KOPT-K1 (cell line): ENCODE results near the gene CAMTA1.

ENCODE experiments used
- H3K27ac ChIP-seq: fragments of 200-600 bp; sonication (generic); 2 replicates; pipeline ENCODE4 v1.5.1; 2016; ENCODE audit warnings: antibody characterized with exemption, mild to moderate bottlenecking, low read depth, low read length; ENCODE audit not compliant: poor library complexity, severe bottlenecking
- H3K36me3 ChIP-seq: fragments of 200-600 bp; sonication (generic); 2 replicates; pipeline ENCODE4 v1.5.1; 2017; ENCODE audit warnings: antibody characterized with exemption, mild to moderate bottlenecking, low read length, moderate library complexity; ENCODE audit not compliant: insufficient read depth
- H3K9me3 ChIP-seq: fragments of 200-600 bp; sonication (generic); 2 replicates; pipeline ENCODE4 v1.5.1; 2017; ENCODE audit warnings: antibody characterized with exemption, low read length, mild to moderate bottlenecking; ENCODE audit not compliant: insufficient read depth, poor library complexity, severe bottlenecking

CAMTA1 gene

DNA sequence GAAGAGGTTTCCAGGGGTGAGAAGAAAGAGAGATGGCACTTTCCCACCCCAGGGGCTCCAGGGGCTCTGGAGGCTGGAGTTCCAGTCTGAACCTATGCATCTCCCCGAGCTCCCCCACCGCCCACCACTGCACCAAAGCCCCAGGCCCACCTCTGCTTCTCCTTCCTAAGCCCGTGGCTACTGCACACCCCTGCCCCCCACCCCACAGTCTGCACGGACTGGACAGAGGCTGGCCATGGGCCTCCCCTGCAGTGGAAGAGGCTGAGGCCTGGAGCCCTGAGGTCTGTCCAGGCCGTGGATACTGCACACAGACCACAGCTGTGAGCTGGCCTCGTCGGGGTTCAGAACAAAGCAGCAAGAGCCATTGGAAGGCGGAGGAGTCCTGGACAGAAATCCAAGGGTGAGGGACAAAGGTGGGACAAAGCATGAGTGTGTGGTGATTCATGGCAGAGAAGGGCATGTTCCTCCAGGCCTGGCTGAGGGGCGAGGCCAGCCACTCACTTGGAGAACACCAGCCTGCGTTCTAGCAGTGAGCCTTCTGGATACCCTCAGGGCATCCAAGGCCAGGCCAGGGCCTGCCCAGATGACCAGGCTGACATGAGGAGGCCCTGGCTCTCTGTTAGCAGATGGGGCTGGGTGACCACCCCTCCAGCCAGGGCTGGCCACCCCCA is 741.1 kb downstream of the CAMTA1 start:
- no peaks in the 10 kb centered on the region for H3K36me3 ChIP-seq
- no peaks in the 10 kb centered on the region for H3K9me3 ChIP-seq
- H3K27ac ChIP-seq: no peak overlapping the region

DNA sequence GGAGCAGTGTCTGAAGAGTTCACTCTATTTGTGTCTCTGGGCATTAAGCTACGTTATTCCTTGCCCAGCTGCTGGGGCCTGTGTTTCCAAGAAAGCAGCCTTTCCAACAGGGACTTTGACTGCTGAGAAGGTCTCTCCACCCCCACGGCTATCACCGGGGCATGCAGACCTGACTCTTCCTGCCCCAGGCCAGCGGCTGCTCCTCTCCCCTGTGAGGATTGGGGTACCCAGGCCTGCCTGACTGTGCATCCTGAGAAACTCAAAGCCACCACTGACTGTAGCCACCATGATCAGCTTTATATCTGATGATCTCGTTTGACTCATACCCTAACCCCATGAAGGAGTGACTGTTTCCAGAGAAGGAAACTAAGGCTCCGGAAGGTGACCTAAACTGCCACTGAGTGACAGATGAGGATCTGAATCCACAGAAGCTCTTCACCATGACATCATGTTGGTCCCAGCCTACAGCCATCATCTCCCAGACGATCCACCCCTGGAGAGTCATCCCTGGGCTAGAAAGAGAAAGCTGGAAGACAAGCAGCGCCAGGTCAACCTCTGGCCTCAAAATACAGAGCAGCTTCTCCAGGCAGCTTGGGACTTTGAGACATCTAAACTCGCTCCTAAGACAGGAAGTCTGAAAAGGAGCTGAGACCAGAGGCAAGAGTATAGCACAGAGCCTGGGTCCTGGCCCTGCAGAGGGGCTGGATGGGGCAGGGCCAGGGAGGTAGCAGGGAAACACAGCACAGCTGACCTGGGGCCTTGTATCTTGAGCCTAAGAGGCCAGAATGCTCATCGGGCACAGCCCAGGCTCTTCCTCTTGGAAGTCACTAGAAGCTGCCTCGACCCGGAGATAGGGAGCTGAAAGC is 741.8 kb downstream of the CAMTA1 start:
- no peaks in the 10 kb centered on the region for H3K9me3 ChIP-seq
- H3K27ac ChIP-seq: no peak overlapping the region
- no peaks in the 10 kb centered on the region for H3K36me3 ChIP-seq

DNA sequence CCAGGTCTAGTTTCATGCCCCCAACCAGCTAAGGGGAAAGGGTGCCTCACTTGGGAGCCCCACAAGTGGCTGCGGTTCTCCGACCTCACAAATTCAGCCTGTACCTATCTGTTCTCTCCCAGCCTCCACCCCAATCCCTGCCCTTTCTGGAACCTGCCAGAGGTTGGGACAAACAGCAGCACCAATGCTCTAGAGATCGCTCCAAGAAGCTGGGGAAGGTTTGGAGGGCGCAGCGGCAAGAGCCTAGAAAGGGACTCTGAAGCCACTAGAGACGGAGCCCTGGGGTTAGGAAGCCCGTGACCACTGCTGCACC is 742.4 kb downstream of the CAMTA1 start:
- no peaks in the 10 kb centered on the region for H3K36me3 ChIP-seq
- no peaks in the 10 kb centered on the region for H3K9me3 ChIP-seq
- H3K27ac ChIP-seq: no peak overlapping the region

GRCh38 chr1:7528386-7529198 is 743.3 kb downstream of the CAMTA1 start:
- Histone ChIP-seq H3K27ac (no peak overlapping the region), H3K9me3 (no peaks in the 10 kb centered on the region), H3K36me3 (no peaks in the 10 kb centered on the region)

DNA sequence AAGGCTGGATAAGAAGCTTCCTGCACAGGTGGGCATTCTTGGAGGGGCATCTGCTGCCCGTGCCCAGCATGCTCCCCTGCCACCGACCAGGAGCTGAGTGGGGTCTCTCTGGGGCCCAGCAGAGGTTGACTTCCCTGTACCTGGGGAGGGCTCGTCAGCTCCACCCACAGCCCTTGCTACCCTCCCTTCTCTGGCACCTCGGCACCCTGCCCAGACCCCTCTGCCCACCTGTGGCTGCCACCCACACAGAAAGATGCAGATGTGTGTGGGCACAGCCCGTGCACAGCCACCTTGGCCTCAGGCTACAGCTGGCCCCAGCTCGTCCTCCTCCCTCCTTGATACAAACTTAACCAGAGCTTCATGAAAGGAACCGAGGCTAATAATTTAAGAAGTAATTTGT is 744.7 kb downstream of the CAMTA1 start:
- Histone ChIP-seq H3K36me3 (no peaks in the 10 kb centered on the region), H3K27ac (no peak overlapping the region), H3K9me3 (no peaks in the 10 kb centered on the region)

DNA sequence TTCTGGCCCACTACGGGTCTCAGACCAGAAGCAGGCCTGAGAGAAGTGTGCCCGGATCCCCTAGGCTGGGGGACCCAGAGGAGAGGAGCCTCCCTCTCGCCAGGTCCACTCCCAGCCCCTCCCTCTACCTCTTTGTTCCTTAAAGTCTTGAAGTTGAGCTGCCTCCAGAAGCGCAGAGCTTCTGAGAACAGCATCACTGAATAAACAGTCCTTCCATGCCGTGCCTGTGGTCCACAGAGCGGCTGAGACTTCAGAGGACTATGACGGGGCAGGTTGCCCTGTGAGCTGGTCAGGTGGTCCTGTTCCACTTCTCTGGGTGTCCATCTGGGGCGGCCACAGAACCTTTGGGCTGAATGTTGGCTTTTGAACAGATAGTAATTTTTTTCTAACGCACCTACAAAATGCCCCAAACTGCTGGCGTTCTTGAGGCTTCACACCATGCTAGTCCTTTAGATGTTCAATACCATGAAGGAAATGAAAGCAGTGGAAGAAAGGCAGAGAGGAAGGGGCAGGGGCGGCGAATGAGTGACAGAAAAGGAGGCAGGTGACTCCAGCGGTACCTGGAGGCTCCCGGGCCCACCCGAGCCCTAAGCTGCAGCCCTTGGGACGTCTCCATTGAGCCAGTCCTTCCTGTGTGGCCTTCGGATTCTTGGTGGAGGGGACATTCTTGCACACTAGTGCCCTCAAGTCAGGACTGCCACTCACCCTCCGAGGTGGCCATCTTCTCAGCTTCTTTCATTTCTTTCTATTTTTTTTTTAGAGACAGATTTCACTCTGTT is 746.5 kb downstream of the CAMTA1 start:
- Histone ChIP-seq H3K27ac (no peak overlapping the region), H3K36me3 (no peaks in the 10 kb centered on the region), H3K9me3 (no peaks in the 10 kb centered on the region)

GRCh38 chr1:7533006-7533405 is 747.8 kb downstream of the CAMTA1 start:
- Histone ChIP-seq H3K9me3 (no peaks in the 10 kb centered on the region), H3K27ac (no peak overlapping the region), H3K36me3 (no peaks in the 10 kb centered on the region)

- Histone ChIP-seq H3K27ac (no peak overlapping the region), H3K36me3 (no peaks in the 10 kb centered on the region), H3K9me3 (no peaks in the 10 kb centered on the region)
Observed at GRCh38 chr1:7534061-7534825, 749.0 kb downstream of the CAMTA1 start.

GRCh38 chr1:7535016-7535415 is 749.8 kb downstream of the CAMTA1 start:
- H3K9me3 ChIP-seq: no peaks in the 10 kb centered on the region
- no peaks in the 10 kb centered on the region for H3K36me3 ChIP-seq
- H3K27ac ChIP-seq: no peak overlapping the region

DNA sequence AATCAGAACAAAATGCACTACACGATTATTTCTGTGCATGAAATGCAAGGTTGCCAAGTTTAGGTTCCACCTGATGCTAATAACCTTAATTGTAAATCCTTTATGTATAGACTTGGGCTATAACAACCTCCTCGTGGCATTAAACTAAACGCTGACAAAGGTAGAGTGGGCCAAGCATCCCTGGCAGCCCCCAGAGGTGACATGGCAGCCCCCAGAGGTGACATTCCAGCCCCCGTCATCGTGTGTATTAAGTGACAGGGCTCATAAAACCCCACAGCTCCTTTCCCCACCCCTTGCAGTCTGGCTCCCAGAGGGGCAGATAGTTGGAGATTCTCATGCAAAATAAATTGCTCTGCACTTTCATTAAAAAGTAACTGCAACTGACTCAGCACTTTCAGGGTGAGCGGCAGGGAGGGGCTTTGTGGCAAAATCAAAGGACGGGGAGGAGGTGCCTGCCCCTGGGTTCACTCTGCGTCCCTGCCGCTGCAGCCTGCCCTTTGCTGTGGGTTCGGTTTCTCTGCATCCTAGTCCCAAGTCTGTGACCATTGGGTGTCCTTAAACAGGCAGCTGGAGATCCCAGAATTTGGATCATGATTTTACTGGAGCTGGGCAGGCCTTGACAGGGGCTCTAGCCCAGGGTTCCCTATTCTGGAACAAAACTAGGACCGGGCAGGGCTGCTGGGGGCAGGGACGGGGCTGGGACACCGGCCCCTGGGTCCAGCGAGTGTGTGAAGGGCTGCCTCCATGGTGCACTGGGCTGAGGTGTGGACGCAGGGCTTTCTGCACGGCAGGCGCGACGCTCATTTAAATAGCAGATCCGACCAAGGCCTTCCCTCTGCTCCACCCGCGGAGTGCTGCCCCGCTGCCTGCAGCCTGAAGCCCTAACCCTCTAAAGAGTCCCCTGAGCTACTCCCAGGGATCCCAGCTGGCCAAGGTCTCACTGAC is 751.0 kb downstream of the CAMTA1 start:
- Histone ChIP-seq H3K27ac (no peak overlapping the region), H3K36me3 (no peaks in the 10 kb centered on the region), H3K9me3 (no peaks in the 10 kb centered on the region)

- Histone ChIP-seq H3K27ac (no peak overlapping the region), H3K9me3 (no peaks in the 10 kb centered on the region), H3K36me3 (no peaks in the 10 kb centered on the region)
Observed at GRCh38 chr1:7536891-7537591, 751.8 kb downstream of the CAMTA1 start.

GRCh38 chr1:7538033-7538432 is 752.8 kb downstream of the CAMTA1 start:
- Histone ChIP-seq H3K36me3 (no peaks in the 10 kb centered on the region), H3K27ac (no peak overlapping the region), H3K9me3 (no peaks in the 10 kb centered on the region)
